EH (cell line): Measurements from ENCODE around the gene CST6.
A peak's percentile ranks its signal among the peaks of the same experiment; 100 is the strongest.

ENCODE experiments used
- DNase-seq: peaks from one replicate; pipeline ENCODE4 v3.0.0-alpha.2; 2015; ENCODE audit warnings: low read depth

CST6 gene

GRCh38 chr11:66011785-66012303 lies at the start of gene CST6:
Gene CST6, plus strand, starts transcription at chr11:66012008. Its CDS starts 37 bp downstream, at chr11:66012045.
- no peak for DNase-seq

DNA sequence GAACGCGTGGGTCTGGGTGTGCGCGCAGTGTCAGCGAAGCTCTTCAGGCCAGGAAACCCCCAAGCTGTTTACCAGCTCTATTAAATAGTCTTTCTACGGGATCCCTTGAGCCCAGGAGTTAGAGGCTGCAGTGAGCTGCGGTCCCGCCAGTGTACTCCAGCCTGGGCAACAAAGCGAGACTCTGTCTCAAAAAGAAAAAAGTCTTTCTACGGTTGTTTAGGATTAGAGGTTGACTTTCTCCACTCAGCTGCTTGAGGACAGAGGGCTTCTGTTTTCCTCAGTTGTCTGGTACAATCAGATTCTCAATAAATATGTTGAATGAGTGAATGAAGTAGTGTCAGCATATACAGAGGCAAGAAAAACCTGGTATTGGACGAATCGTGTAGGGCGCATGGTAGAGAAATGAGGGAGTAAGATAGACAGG lies 49.7 kb upstream of the CST6 start:
- DNase-seq, result no peak

DNA sequence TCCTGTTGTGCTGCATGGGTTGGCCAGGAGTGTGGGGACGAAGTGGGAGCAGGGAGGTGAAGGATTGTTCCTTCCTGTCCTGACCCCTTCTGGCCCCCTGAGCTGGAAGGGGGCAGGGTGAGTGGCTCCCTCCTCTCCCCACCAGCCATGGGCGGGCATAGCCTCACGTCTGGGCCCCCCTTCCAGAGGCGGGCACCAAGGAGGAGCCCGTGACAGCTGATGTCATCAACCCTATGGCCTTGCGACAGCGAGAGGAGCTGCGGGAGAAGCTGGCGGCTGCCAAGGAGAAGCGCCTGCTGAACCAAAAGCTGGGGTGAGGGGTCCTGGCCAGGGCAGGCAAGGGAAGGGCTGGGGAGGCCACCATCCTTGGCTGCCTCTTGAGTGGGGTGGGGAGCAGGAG lies 46.9 kb upstream of the CST6 start:
- no peak for DNase-seq

DNA sequence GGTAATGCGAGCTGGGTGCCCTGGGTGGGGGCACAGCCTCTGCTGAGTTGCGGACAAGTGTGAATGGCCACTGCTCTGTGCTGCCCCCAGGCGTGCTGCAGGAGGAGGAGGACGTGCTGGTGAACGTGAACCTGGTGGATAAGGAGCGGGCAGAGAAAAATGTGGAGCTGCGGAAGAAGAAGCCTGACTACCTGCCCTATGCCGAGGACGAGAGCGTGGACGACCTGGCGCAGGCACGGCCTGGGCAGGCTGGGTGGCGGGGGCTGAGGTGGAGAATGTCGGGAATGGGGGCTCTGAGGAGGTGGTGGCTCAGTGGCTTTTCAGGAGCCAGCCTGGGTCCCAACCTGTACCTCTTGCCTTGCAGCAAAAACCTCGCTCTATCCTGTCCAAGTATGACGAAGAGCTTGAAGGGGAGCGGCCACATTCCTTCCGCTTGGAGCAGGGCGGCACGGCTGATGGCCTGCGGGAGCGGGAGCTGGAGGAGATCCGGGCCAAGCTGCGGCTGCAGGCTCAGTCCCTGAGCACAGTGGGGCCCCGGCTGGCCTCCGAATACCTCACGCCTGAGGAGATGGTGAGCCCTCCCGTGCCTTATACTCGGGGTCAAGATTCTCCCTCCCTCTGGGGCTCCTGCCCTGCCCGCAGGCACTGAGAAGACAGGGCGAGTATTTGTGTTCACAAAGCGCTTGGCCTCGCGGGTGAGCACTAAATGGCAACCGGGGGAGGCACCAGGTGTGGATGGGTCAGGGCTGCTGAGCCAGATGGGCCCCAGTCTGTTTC lies 45.6 kb upstream of the CST6 start:
- DNase-seq, result no peak

DNA sequence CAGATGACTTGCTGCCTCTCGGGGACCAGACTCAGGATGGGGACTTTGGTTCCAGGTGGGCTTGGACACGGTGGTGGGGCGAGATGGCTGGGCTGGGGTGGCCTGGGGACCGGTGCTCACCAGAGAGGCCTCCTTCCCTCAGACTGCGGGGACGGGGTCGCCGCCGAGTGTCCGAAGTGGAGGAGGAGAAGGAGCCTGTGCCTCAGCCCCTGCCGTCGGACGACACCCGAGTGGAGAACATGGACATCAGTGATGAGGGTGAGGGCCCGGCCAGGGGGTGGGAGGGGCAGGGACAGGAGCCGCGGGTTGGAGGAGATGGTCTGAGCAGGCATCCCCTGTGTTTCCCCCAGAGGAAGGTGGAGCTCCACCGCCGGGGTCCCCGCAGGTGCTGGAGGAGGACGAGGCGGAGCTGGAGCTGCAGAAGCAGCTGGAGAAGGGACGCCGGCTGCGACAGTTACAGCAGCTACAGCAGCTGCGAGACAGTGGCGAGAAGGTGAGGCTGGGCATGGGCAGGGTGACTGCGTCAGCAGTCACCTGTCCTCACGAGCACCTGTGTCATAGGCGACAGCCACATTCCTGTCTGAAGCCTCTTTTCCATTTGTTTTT lies 44.4 kb upstream of the CST6 start:
- DNase-seq, result no peak

GRCh38 chr11:65968600-65969482 lies 43.0 kb upstream of the CST6 start:
- no peak for DNase-seq

- DNase-seq, result no peak
Measured at GRCh38 chr11:65972116-65972515, 39.7 kb upstream of the CST6 start.

DNA sequence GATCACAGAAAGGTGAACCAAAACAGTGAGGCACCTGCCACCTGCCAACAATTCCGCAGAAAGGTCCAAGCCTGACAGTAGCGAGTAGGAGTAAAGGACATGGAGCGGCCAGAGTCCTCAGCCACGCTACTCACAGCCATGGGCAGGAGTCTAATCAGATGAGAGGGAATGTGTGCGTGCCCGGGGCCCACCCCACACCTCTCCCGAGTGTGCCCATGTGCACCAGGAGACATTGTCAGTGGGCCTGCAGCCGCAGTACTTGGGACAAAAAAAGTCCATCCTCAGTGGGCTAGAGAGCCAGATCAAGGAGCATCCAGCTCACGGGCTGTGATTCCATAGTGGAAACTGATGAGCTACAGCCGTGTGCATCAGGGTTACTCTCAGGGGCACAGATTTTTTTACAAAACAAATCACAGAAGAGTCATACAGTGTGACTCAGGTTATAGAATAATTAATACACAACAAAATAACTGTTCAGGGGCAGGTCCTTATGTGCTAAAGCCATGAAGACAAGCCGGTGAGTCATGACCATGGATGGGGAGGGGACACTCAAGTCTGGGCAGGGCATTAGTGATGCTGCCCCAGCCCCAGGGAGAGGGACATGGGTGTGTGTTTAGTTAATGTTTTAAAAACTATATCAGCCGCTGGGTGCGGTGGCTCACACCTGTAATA lies 38.2 kb upstream of the CST6 start:
- peak; percentile 28 for DNase-seq

DNA sequence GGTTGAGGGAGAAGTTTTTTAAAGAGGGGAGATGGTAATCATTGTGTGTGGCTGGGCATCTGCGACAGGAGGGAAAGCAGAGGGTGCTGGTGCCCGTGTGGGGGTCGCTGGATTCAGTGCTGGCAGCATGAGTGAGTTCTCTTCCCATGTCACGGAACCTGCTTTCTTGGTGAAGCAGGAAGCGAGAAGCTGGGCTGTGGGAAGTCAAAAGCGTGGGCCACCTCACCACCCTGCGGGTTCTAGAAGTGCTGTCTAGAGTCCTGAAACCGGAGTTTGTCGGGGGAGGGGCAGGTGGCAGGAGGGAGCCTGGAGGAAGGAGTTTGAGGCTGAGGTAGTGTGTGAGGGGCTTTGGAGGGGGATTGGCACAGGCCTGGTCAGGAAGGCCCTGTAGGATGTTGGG lies 36.0 kb upstream of the CST6 start:
- no peak for DNase-seq

DNA sequence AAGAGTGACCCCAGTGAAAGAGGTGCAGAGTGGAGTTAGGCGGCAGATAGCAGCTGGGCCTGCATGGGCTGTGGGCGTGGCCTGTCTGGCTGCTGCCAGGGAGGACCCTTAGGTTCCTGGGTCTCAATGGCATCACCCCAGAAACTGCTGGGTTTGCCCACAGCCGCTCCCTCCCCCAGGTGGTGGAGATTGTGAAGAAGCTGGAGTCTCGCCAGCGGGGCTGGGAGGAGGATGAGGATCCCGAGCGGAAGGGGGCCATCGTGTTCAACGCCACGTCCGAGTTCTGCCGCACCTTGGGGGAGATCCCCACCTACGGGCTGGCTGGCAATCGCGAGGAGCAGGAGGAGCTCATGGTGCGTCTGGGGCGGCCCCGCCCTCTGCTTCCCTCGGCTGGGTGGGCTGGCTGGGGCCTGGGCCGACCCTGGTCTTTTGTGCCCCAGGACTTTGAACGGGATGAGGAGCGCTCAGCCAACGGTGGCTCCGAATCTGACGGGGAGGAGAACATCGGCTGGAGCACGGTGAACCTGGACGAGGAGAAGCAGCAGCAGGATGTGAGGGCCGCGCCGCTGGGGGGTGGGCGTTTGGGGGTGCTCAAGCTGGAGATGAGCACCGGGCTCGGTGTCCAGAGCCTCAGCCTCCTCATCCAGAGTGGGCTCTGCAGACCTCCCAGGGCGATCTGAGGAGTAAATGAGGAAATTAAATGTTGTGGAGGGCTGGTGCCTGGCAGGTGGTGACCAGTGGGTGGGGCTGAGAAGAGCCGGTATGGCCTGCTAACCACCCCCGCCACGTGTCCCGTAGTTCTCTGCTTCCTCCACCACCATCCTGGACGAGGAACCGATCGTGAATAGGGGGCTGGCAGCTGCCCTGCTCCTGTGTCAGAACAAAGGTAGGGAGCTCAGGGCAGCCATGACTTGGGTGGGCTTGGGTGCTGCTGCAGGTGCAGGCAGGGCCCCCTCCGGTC lies 35.3 kb upstream of the CST6 start:
- DNase-seq, result no peak

DNA sequence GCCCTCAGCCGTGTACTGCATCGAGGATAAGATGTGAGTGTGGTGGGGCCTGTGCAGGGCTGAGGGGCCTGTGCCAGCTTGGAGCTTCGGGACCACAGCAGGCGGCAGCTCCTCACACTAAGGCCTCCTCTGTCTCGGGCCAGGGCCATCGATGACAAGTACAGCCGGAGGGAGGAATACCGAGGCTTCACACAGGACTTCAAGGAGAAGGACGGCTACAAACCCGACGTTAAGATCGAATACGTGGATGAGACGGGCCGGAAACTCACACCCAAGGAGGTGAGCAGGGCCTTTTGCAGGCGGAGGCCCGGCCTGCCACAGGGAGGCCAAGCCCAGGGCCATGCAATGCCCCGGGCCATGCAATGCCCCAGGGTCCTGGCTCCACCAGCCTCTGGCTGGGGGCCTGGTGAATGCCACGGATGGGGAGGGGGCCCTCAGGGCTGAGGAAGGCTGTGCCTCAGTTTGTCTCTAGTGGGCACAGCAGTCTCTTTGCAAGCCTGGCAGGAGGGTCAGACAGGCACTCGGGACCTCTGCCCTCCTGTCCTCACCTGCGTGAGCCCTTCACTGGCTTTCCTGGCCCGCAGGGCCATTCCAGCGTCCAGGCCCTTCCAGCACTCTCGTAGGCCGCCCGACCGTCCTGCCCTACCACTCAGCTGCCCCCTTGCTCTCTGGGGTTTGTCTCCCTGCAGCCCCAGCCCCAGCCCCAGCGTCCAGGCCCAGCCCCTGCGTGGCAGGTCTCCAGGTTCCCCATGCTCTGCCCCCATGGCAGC lies 34.0 kb upstream of the CST6 start:
- no peak for DNase-seq

GRCh38 chr11:65978391-65979238 lies 33.2 kb upstream of the CST6 start:
- DNase-seq, result no peak

GRCh38 chr11:65979261-65979759 lies 32.5 kb upstream of the CST6 start:
- no peak for DNase-seq

- DNase-seq, result no peak
Measured at GRCh38 chr11:65981101-65981740, 30.6 kb upstream of the CST6 start.

DNA sequence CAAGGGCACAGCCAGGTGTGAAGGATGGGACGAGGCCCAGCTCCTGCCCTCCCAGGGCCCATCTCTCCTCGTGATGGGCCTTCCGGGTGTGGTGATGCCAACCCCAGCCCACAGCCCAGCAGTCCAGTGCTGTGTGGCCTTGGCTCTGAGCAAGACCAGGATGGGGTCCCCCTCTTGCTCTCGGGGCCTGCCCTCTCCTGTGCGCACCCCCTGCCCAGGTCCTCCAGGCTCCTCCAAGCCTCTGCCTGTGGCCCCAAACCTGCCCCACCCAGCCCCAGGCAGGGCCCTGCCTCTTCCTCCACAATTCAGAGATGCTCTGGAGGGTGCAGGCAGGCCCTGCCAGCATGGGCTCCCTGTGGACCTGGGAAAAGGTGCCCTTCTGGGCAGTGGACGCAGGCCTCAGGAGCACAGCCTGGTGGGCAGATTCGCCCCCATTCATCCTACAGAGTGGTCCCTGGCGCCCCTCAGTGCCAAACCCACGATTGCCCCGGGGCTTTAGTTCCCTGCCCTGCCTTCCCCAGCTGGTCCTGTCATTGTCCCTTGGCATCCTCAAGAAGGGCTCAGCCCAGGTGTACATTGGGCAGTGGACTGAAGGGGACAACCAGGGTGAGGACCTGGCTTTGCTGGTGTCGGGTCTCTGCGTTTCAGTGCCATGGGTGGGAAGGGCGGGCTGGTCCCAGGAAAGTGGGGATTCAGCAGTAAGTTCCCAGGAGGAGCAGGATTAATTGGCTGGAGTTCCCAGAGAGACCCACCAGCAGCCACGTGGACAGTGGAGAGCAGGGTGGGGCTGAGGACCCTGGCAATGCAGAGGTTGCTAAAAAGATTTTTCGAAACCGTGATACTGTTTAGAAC lies 29.6 kb upstream of the CST6 start:
- no peak for DNase-seq

GRCh38 chr11:65982824-65983588 lies 28.8 kb upstream of the CST6 start:
- DNase-seq, result no peak

DNA sequence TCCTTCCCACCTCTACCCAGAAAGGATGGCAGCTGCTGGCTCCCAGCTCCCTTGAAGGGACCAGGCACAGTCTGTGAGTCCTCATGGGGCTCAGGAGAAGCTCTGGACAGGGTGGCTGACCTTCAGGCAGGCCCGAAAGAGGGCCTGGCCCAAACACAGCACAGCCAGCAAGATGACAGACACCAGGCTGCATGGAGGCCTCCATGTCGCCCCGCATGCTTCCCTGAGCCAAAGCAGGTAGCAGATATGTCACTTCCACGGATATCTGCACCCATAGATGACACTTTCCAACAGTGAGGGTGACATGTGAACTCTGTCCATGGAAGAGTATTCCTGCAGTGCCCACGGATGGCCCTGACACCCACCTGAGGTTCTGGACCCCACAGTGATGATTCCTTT lies 28.2 kb upstream of the CST6 start:
- DNase-seq, result no peak
